SJCRH30 (cell line): Measurements from ENCODE around the gene PEAK1. TPM values are rescaled to one million over a fixed set of nuclear protein-coding genes. Genes with fewer than 3 reads are reported as not detected.

ENCODE experiments used
- DNase-seq, 2 experiments: peaks; one replicate each; pipeline ENCODE4 v3.0.0-alpha.2; 2015 to 2020
- H3K27ac ChIP-seq: fragments of 250-450 bp; sonication (Bioruptor Pico); 2 replicates; pipeline ENCODE4 v1.5.1; 2020; ENCODE audit warnings: mild to moderate bottlenecking, moderate library complexity
- H3K27me3 ChIP-seq: fragments of 250-450 bp; sonication (Bioruptor Pico); 2 replicates; pipeline ENCODE4 v1.5.1; 2020; ENCODE audit warnings: mild to moderate bottlenecking, moderate library complexity
- H3K36me3 ChIP-seq: fragments of 250-450 bp; sonication (Bioruptor Pico); 2 replicates; pipeline ENCODE4 v1.5.1; 2020; ENCODE audit warnings: mild to moderate bottlenecking, moderate library complexity
- H3K4me1 ChIP-seq: fragments of 250-450 bp; sonication (Bioruptor Pico); 2 replicates; pipeline ENCODE4 v1.5.1; 2020; ENCODE audit warnings: mild to moderate bottlenecking, moderate library complexity
- H3K4me3 ChIP-seq: fragments of 250-450 bp; sonication (Bioruptor Pico); 2 replicates; pipeline ENCODE4 v1.5.1; 2020; ENCODE audit warnings: mild to moderate bottlenecking, moderate library complexity
- H3K9me3 ChIP-seq: fragments of 250-450 bp; sonication (Bioruptor Pico); replicated peaks from 2 replicates; pipeline ENCODE4 v1.5.1; 2020; ENCODE audit warnings: mild to moderate bottlenecking, moderate library complexity
- total RNA-seq: library from RNA; depleted of rRNA; stranded (reverse); fragments of >200 nt; shearing (Covaris generic); gene quantifications from 2 replicates; pipeline ENCODE4 v1.2.3, GENCODE V29; 2014

The PEAK1 gene
- total RNA-seq, 1 experiment from 2014 or later = 16.1 TPM

- DNase-seq = no peak
- Histone ChIP-seq H3K9me3 (peaks cover 7% of the 10 kb centered on the region; the same call in 1 of the 2 replicates), H3K4me1 (no peaks in the 10 kb centered on the region), H3K27me3 (no peaks in the 10 kb centered on the region), H3K4me3 (no peak overlapping the region), H3K36me3 (no peaks in the 10 kb centered on the region), H3K27ac (no peak overlapping the region)
These were observed 49.3 kb downstream of the PEAK1 start for GRCh38 chr15:77370580-77370979.

- Histone ChIP-seq H3K36me3 (no peaks in the 10 kb centered on the region), H3K27ac (no peak overlapping the region), H3K27me3 (no peaks in the 10 kb centered on the region), H3K4me3 (no peak overlapping the region), H3K4me1 (no peaks in the 10 kb centered on the region), H3K9me3 (peaks cover 7% of the 10 kb centered on the region; the same call in 1 of the 2 replicates)
- no peak for DNase-seq
These were observed 50.7 kb downstream of the PEAK1 start for GRCh38 chr15:77369168-77369567.

- H3K4me3 ChIP-seq = no peak overlapping the region
- H3K36me3 ChIP-seq = no peaks in the 10 kb centered on the region
- H3K4me1 ChIP-seq = no peaks in the 10 kb centered on the region
- no peaks in the 10 kb centered on the region for H3K27me3 ChIP-seq
- H3K9me3 ChIP-seq = peaks cover 3% of the 10 kb centered on the region; the same call in 1 of the 2 replicates
- no peak overlapping the region for H3K27ac ChIP-seq
- DNase-seq = no peak
These were observed 52.3 kb downstream of the PEAK1 start for GRCh38 chr15:77367631-77368030.

- H3K9me3 ChIP-seq = no peaks in the 10 kb centered on the region; the same call in 1 of the 2 replicates
- H3K27me3 ChIP-seq = no peaks in the 10 kb centered on the region
- no peak overlapping the region for H3K27ac ChIP-seq
- no peaks in the 10 kb centered on the region for H3K36me3 ChIP-seq
- DNase-seq = no peak
- H3K4me3 ChIP-seq = no peak overlapping the region
- H3K4me1 ChIP-seq = no peaks in the 10 kb centered on the region
These were observed 58.4 kb downstream of the PEAK1 start for GRCh38 chr15:77361456-77361855.

GRCh38 chr15:77358545-77359240 is 61.2 kb downstream of the PEAK1 start:
- Histone ChIP-seq H3K4me3 (no peak overlapping the region), H3K36me3 (no peaks in the 10 kb centered on the region), H3K27ac (no peak overlapping the region), H3K4me1 (no peaks in the 10 kb centered on the region), H3K9me3 (no peaks in the 10 kb centered on the region), H3K27me3 (no peaks in the 10 kb centered on the region)
- no peak for DNase-seq

GRCh38 chr15:77356305-77356704 is 63.6 kb downstream of the PEAK1 start:
- Histone ChIP-seq H3K4me1 (no peaks in the 10 kb centered on the region), H3K27me3 (no peaks in the 10 kb centered on the region), H3K36me3 (no peaks in the 10 kb centered on the region), H3K4me3 (no peak overlapping the region), H3K9me3 (no peaks in the 10 kb centered on the region), H3K27ac (no peak overlapping the region)
- DNase-seq = no peak

GRCh38 chr15:77355321-77355720 is 64.6 kb downstream of the PEAK1 start:
- H3K27ac ChIP-seq = no peak overlapping the region
- no peak for DNase-seq
- no peak overlapping the region for H3K4me3 ChIP-seq
- no peaks in the 10 kb centered on the region for H3K4me1 ChIP-seq
- no peaks in the 10 kb centered on the region for H3K36me3 ChIP-seq
- H3K9me3 ChIP-seq = no peaks in the 10 kb centered on the region
- no peaks in the 10 kb centered on the region for H3K27me3 ChIP-seq

GRCh38 chr15:77354063-77354462 is 65.8 kb downstream of the PEAK1 start:
- DNase-seq = no peak

GRCh38 chr15:77352887-77353286 is 67.0 kb downstream of the PEAK1 start:
- no peak overlapping the region for H3K27ac ChIP-seq
- DNase-seq = no peak
- H3K4me3 ChIP-seq = no peak overlapping the region
- H3K36me3 ChIP-seq = no peaks in the 10 kb centered on the region
- H3K4me1 ChIP-seq = no peaks in the 10 kb centered on the region
- no peaks in the 10 kb centered on the region for H3K9me3 ChIP-seq
- H3K27me3 ChIP-seq = no peaks in the 10 kb centered on the region

More at GRCh38 chr15:77354063-77354462, 65.8 kb downstream of the PEAK1 start:
- Histone ChIP-seq H3K27me3 (no peaks in the 10 kb centered on the region), H3K4me1 (no peaks in the 10 kb centered on the region), H3K9me3 (no peaks in the 10 kb centered on the region), H3K36me3 (no peaks in the 10 kb centered on the region), H3K4me3 (no peak overlapping the region), H3K27ac (no peak overlapping the region)

GRCh38 chr15:77350792-77351191 is 69.1 kb downstream of the PEAK1 start:
- Histone ChIP-seq H3K4me1 (no peaks in the 10 kb centered on the region), H3K4me3 (no peak overlapping the region), H3K27me3 (no peaks in the 10 kb centered on the region), H3K36me3 (no peaks in the 10 kb centered on the region), H3K9me3 (no peaks in the 10 kb centered on the region), H3K27ac (no peak overlapping the region)
- DNase-seq = no peak

GRCh38 chr15:77349666-77350065 is 70.2 kb downstream of the PEAK1 start:
- Histone ChIP-seq H3K4me1 (no peaks in the 10 kb centered on the region), H3K4me3 (no peak overlapping the region), H3K9me3 (no peaks in the 10 kb centered on the region), H3K27ac (no peak overlapping the region), H3K27me3 (no peaks in the 10 kb centered on the region), H3K36me3 (no peaks in the 10 kb centered on the region)
- no peak for DNase-seq

- H3K36me3 ChIP-seq = no peaks in the 10 kb centered on the region
- no peak overlapping the region for H3K4me3 ChIP-seq
- H3K9me3 ChIP-seq = no peaks in the 10 kb centered on the region
- DNase-seq = no peak
- H3K27ac ChIP-seq = no peak overlapping the region
- no peaks in the 10 kb centered on the region for H3K27me3 ChIP-seq
- H3K4me1 ChIP-seq = no peaks in the 10 kb centered on the region
These were observed 71.4 kb downstream of the PEAK1 start for GRCh38 chr15:77348511-77348910.

GRCh38 chr15:77347197-77347596 is 72.7 kb downstream of the PEAK1 start:
- no peaks in the 10 kb centered on the region for H3K27me3 ChIP-seq
- no peaks in the 10 kb centered on the region for H3K9me3 ChIP-seq
- no peaks in the 10 kb centered on the region for H3K4me1 ChIP-seq
- H3K4me3 ChIP-seq = no peak overlapping the region
- no peak overlapping the region for H3K27ac ChIP-seq
- no peaks in the 10 kb centered on the region for H3K36me3 ChIP-seq
- DNase-seq = no peak

GRCh38 chr15:77346245-77347036 is 73.5 kb downstream of the PEAK1 start:
- Histone ChIP-seq H3K4me1 (no peaks in the 10 kb centered on the region), H3K36me3 (no peaks in the 10 kb centered on the region), H3K27ac (no peak overlapping the region), H3K9me3 (no peaks in the 10 kb centered on the region), H3K4me3 (no peak overlapping the region), H3K27me3 (no peaks in the 10 kb centered on the region)
- no peak for DNase-seq

GRCh38 chr15:77342807-77343206 is 77.1 kb downstream of the PEAK1 start:
- Histone ChIP-seq H3K4me1 (no peaks in the 10 kb centered on the region; the same call in 1 of the 2 replicates), H3K4me3 (no peak overlapping the region), H3K9me3 (no peaks in the 10 kb centered on the region), H3K36me3 (no peaks in the 10 kb centered on the region), H3K27me3 (no peaks in the 10 kb centered on the region), H3K27ac (no peak overlapping the region)
- no peak for DNase-seq
